Keratinocyte (primary cell): ENCODE results near the gene HMG20A. TPM values are rescaled to one million over a fixed set of nuclear protein-coding genes. Genes with fewer than 3 reads are reported as not detected.

Source experiments
- DNase-seq: peaks from one replicate; pipeline ENCODE4 v3.0.0-alpha.2; 2011; ENCODE audit warnings: low read depth, missing footprints, low spot score
- FAIRE-seq: peaks from 2 replicates; lab custom pipeline; 2011; peaks lifted over from hg19 to GRCh38; lab: Jason Lieb, UNC
- H2AFZ ChIP-seq: 2 replicates; pipeline ENCODE4 v1.6.0; 2012; ENCODE audit warnings: low read length, control low read depth, inconsistent platforms; ENCODE audit not compliant: control insufficient read depth
- H3K27ac ChIP-seq: 2 replicates; pipeline ENCODE4 v1.5.1; 2011; ENCODE audit warnings: low read length; ENCODE audit not compliant: control insufficient read depth, insufficient read depth
- H3K27me3 ChIP-seq: 3 replicates; pipeline ENCODE4 v1.6.0; 2011; ENCODE audit warnings: low read length; ENCODE audit not compliant: control insufficient read depth, insufficient read depth; ENCODE audit errors: extremely low read depth
- H3K36me3 ChIP-seq, 2 experiments: 2 replicates in 1 of 2; 3 replicates in 1 of 2; pipeline ENCODE4 v1.5.1; 2011; ENCODE audit warnings: low read length in 2 of 2, mild to moderate bottlenecking in 1 of 2; ENCODE audit not compliant: control insufficient read depth in 2 of 2, insufficient read depth in 2 of 2; ENCODE audit errors: extremely low read depth in 1 of 2
- H3K4me1 ChIP-seq: 3 replicates; pipeline ENCODE4 v1.5.1; 2011; ENCODE audit warnings: low read length; ENCODE audit not compliant: control insufficient read depth, insufficient read depth; ENCODE audit errors: extremely low read depth
- H3K4me2 ChIP-seq: 3 replicates; pipeline ENCODE4 v1.6.0; 2011; ENCODE audit warnings: low read depth, low read length; ENCODE audit not compliant: control insufficient read depth, insufficient read depth; ENCODE audit errors: extremely low read depth
- H3K4me3 ChIP-seq, 3 experiments: fragments of 200-600 bp in 1 of 3; sonication (generic) in 1 of 3; 2 replicates in 2 of 3; 3 replicates in 1 of 3; pipeline ENCODE4 v1.5.1; 2011 to 2016; ENCODE audit warnings: low read length in 3 of 3, mild to moderate bottlenecking in 3 of 3, control low read depth in 2 of 3, inconsistent platforms in 1 of 3, low read depth in 1 of 3, mixed read lengths in 1 of 3, mixed run types in 1 of 3, moderate library complexity in 1 of 3; ENCODE audit not compliant: control insufficient read depth in 2 of 3, insufficient read depth in 2 of 3; ENCODE audit errors: extremely low read depth in 1 of 3
- H3K79me2 ChIP-seq: 2 replicates; pipeline ENCODE4 v1.6.0; 2012; ENCODE audit warnings: low read length; ENCODE audit not compliant: control insufficient read depth, insufficient read depth
- H3K9ac ChIP-seq: 3 replicates; pipeline ENCODE4 v1.6.0; 2011; ENCODE audit warnings: low read length; ENCODE audit not compliant: control insufficient read depth, insufficient read depth; ENCODE audit errors: extremely low read depth
- H3K9me1 ChIP-seq: 3 replicates; pipeline ENCODE4 v1.6.0; 2011; ENCODE audit warnings: low read length; ENCODE audit not compliant: control insufficient read depth, insufficient read depth; ENCODE audit errors: extremely low read depth
- H3K9me3 ChIP-seq: 2 replicates; pipeline ENCODE4 v1.5.1; 2012; ENCODE audit warnings: low read depth, low read length; ENCODE audit not compliant: control insufficient read depth
- H4K20me1 ChIP-seq: 3 replicates; pipeline ENCODE4 v1.6.0; 2011; ENCODE audit warnings: low read length; ENCODE audit not compliant: control insufficient read depth, insufficient read depth; ENCODE audit errors: extremely low read depth
- CTCF ChIP-seq, 3 experiments: IDR thresholded peaks in 1 of 3; conservative IDR thresholded peaks in 1 of 3; optimal IDR thresholded peaks in 1 of 3; 2 replicates in 2 of 3; 3 replicates in 1 of 3; pipeline versions ENCODE3 to v1.5.1; 2011; ENCODE audit warnings: low read length in 3 of 3, mild to moderate bottlenecking in 3 of 3, moderate library complexity in 2 of 3, control low read depth in 1 of 3, inconsistent platforms in 1 of 3; ENCODE audit not compliant: insufficient read depth in 2 of 3; ENCODE audit errors: extremely low read depth in 1 of 3
- EZH2 ChIP-seq: IDR thresholded peaks from one replicate; pipeline ENCODE4 v1.6.1; 2012; ENCODE audit warnings: inconsistent platforms, mild to moderate bottlenecking, low read length, moderate library complexity
- dilution Hi-C: fragments of 300-500 bp; cut with MboI; formaldehyde crosslinking; loops from one replicate; pipeline ENCODE4 v1.7.0; 2020; ENCODE audit warnings: low sequenced_read_pairs; ENCODE audit not compliant: extremely low pct_ligation_motif_present
- polyA plus RNA-seq, 5 experiments: library from polyadenylated mRNA; depleted of rRNA in 3 of 5; stranded (reverse) in 3 of 5; stranded (forward) in 1 of 5; unstranded in 1 of 5; fragments of >200 nt; gene quantifications; 1 replicate in 1 of 5; 2 replicates in 3 of 5; 3 replicates in 1 of 5; pipeline versions ENCODE4 v1.2.1 to v1.2.3, GENCODE V29; 2011 to 2012; ENCODE audit warnings: missing spikeins in 2 of 5, low read depth in 1 of 5, low replicate concordance in 1 of 5

HMG20A gene
- polyA plus RNA-seq, 1 donor (not counting 4 experiments of a cell fraction or from before 2014, with no cell fraction given), result 44.6 TPM

- Histone ChIP-seq H3K79me2 (no peaks in the 10 kb centered on the region), H2AFZ (no peak overlapping the region), H3K4me2 (no peak overlapping the region), H3K27ac (no peak overlapping the region), H3K36me3 (peaks cover 7 to 11% of the 10 kb centered on the region in 2 experiments), H4K20me1 (no peaks in the 10 kb centered on the region), H3K9ac (no peak overlapping the region), H3K4me1 (no peaks in the 10 kb centered on the region), H3K9me3 (no peaks in the 10 kb centered on the region), H3K9me1 (no peaks in the 10 kb centered on the region), H3K27me3 (no peaks in the 10 kb centered on the region), H3K4me3 (no peak overlapping the region)
- DNase-seq (no peak), FAIRE-seq (no peak)
- TF ChIP-seq EZH2, result no peak
- TF ChIP-seq CTCF (optimal IDR thresholded peaks at IDR 0.05 in 1 of 3, IDR thresholded peaks at IDR 0.05 in 1 of 3, conservative IDR thresholded peaks at IDR 0.05 in 1 of 3; ENCODE audit: extremely low read depth in 1 of 3, insufficient read depth in 2 of 3, low read length in 3 of 3), result no peak
- dilution Hi-C loops, result no loop called here
These were observed 43.6 kb downstream of the HMG20A start for GRCh38 chr15:77464129-77464865.

- dilution Hi-C loops, result no loop called here
- Histone ChIP-seq H4K20me1 (no peaks in the 10 kb centered on the region), H3K36me3 (peaks cover 7 to 12% of the 10 kb centered on the region in 2 experiments), H3K79me2 (no peaks in the 10 kb centered on the region), H3K27ac (no peak overlapping the region), H3K27me3 (no peaks in the 10 kb centered on the region), H3K9ac (no peak overlapping the region), H3K4me1 (no peaks in the 10 kb centered on the region), H2AFZ (no peak overlapping the region), H3K9me3 (no peaks in the 10 kb centered on the region), H3K4me3 (no peak overlapping the region), H3K4me2 (no peak overlapping the region), H3K9me1 (no peaks in the 10 kb centered on the region)
- DNase-seq, result no peak
- TF ChIP-seq EZH2, result no peak
- TF ChIP-seq CTCF (optimal IDR thresholded peaks at IDR 0.05 in 1 of 3, IDR thresholded peaks at IDR 0.05 in 1 of 3, conservative IDR thresholded peaks at IDR 0.05 in 1 of 3; ENCODE audit: extremely low read depth in 1 of 3, insufficient read depth in 2 of 3, low read length in 3 of 3), result no peak
- no peak for FAIRE-seq
These were observed 45.8 kb downstream of the HMG20A start for GRCh38 chr15:77466521-77466920.
